Neuronal stem cell (in vitro differentiated cells): ENCODE results near the gene PAM16.

Source experiments
- DNase-seq: peaks from one replicate; pipeline ENCODE4 v3.0.0-alpha.2; 2013; ENCODE audit warnings: low spot score
- H2AFZ ChIP-seq: one replicate; pipeline ENCODE4 v1.6.1; 2013; ENCODE audit warnings: mild to moderate bottlenecking, low read length, inconsistent platforms
- H2AK5ac ChIP-seq: 2 replicates; pipeline ENCODE4 v1.6.1; 2013; ENCODE audit warnings: low read depth, mild to moderate bottlenecking, inconsistent platforms, low read length, moderate library complexity, mixed read lengths
- H2BK120ac ChIP-seq: 2 replicates; pipeline ENCODE4 v1.6.1; 2013; ENCODE audit warnings: low read depth, mild to moderate bottlenecking, inconsistent platforms, low read length, moderate library complexity, mixed read lengths
- H2BK12ac ChIP-seq: one replicate; pipeline ENCODE4 v1.6.1; 2013; ENCODE audit warnings: low read length, inconsistent platforms
- H2BK15ac ChIP-seq: 2 replicates; pipeline ENCODE4 v1.6.1; 2013; ENCODE audit warnings: mild to moderate bottlenecking, low read length, inconsistent platforms, mixed read lengths
- H2BK5ac ChIP-seq: one replicate; pipeline ENCODE4 v1.6.1; 2013; ENCODE audit warnings: inconsistent platforms, mild to moderate bottlenecking, low read length, moderate library complexity
- H3K14ac ChIP-seq: one replicate; pipeline ENCODE4 v1.6.1; 2013; ENCODE audit warnings: low read length, inconsistent platforms
- H3K18ac ChIP-seq: 2 replicates; pipeline ENCODE4 v1.6.1; 2013; ENCODE audit warnings: low read length, inconsistent platforms
- H3K23ac ChIP-seq: 2 replicates; pipeline ENCODE4 v1.6.1; 2013; ENCODE audit warnings: low read depth, mild to moderate bottlenecking, mixed read lengths, low read length, inconsistent platforms; ENCODE audit not compliant: poor library complexity
- H3K27ac ChIP-seq: replicated peaks from 3 replicates; pipeline ENCODE4 v1.5.1; 2013; ENCODE audit warnings: low read length, inconsistent platforms
- H3K27me3 ChIP-seq, 3 experiments: 2 replicates each; pipeline ENCODE4 v1.6.1; 2013; ENCODE audit warnings: low read length in 3 of 3, mild to moderate bottlenecking in 2 of 3, inconsistent platforms in 1 of 3, low read depth in 1 of 3, mixed read lengths in 1 of 3, moderate library complexity in 1 of 3; ENCODE audit not compliant: control insufficient read depth in 3 of 3, insufficient read depth in 3 of 3
- H3K36me3 ChIP-seq, 2 donors: replicated peaks in 1 of 2; 2 replicates each; pipeline ENCODE4 v1.6.1; 2013; ENCODE audit warnings: low read length in 2 of 2; ENCODE audit not compliant: control insufficient read depth in 2 of 2, insufficient read depth in 2 of 2
- H3K4ac ChIP-seq: 2 replicates; pipeline ENCODE4 v1.6.1; 2013; ENCODE audit warnings: inconsistent platforms, mild to moderate bottlenecking, low read length, moderate library complexity
- H3K4me1 ChIP-seq, 2 donors: 1 replicate in 1 of 2; 2 replicates in 1 of 2; pipeline ENCODE4 v1.6.1; 2013; ENCODE audit warnings: low read length in 2 of 2, low read depth in 1 of 2; ENCODE audit not compliant: control insufficient read depth in 2 of 2, insufficient read depth in 1 of 2
- H3K4me2 ChIP-seq: one replicate; pipeline ENCODE4 v1.6.1; 2013; ENCODE audit warnings: mild to moderate bottlenecking, low read length, inconsistent platforms; ENCODE audit not compliant: insufficient read depth, poor library complexity, severe bottlenecking
- H3K4me3 ChIP-seq, 2 donors: 2 replicates each; pipeline ENCODE4 v1.5.1; 2013; ENCODE audit warnings: low read length in 2 of 2, mild to moderate bottlenecking in 2 of 2, inconsistent platforms in 1 of 2, moderate library complexity in 1 of 2
- H3K79me1 ChIP-seq: one replicate; pipeline ENCODE4 v1.6.1; 2013; ENCODE audit warnings: low read depth, mild to moderate bottlenecking, inconsistent platforms, low read length, moderate library complexity
- H3K9ac ChIP-seq: one replicate; pipeline ENCODE4 v1.6.1; 2013; ENCODE audit warnings: mild to moderate bottlenecking, low read depth, low read length, inconsistent platforms; ENCODE audit not compliant: poor library complexity
- H3K9me3 ChIP-seq, 2 donors: replicated peaks in 1 of 2; 2 replicates each; pipeline versions ENCODE3 to v1.6.1; 2013; ENCODE audit warnings: low read length in 2 of 2, mild to moderate bottlenecking in 2 of 2, inconsistent platforms in 1 of 2, low read depth in 1 of 2, mixed read lengths in 1 of 2, moderate library complexity in 1 of 2; ENCODE audit not compliant: control insufficient read depth in 2 of 2, insufficient read depth in 1 of 2
- H4K8ac ChIP-seq: one replicate; pipeline ENCODE4 v1.6.1; 2013; ENCODE audit warnings: low read depth, mild to moderate bottlenecking, inconsistent platforms, low read length, moderate library complexity
- H4K91ac ChIP-seq: one replicate; pipeline ENCODE4 v1.6.1; 2013; ENCODE audit warnings: low read length, low read depth, mild to moderate bottlenecking, inconsistent platforms; ENCODE audit not compliant: poor library complexity
- WGBS, 2 donors: extraction: QIAGEN DNeasy Blood & Tissue Kit; methylation state at CpG; one replicate each; pipeline ENCODE4 v1.1.7; 2013; ENCODE audit warnings: missing lambda C conversion rate in 2 of 2, mixed read lengths in 1 of 2; ENCODE audit not compliant: insufficient read length in 2 of 2, insufficient replicate concordance in 1 of 2; ENCODE audit errors: extremely low coverage in 2 of 2; 5-methylcytosine and 5-hydroxymethylcytosine counted together

PAM16 gene

DNA sequence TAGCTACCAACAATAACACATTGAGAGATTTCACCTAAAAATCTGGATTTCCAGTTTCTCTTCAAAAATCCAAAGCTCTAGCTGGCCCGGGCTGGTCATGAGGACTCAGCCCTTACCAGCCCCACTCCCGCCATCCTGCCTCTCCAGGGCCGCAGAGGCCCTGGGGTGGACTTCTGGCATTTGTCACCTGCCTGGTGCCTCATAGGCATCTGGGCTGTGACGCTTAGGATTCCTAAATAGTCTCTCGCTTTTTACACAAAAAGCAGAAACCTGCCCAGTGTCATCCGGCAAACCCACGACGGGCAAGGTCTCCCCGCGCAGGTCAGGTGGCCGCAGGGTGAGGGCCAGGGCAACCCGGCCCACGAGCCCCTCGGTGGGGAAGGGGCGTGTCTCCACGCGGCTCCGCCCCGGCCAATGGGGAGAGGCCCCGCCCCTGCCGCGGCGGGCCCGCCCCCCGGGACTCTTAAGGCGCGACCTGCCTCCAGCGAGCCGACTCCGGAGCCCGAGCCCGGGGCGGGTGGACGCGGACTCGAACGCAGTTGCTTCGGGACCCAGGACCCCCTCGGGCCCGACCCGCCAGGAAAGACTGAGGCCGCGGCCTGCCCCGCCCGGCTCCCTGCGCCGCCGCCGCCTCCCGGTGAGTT lies 20.4 kb upstream of the PAM16 start, which contains the start of gene VASN:
TSS of gene VASN (plus strand) at position 492 of the 644 bp plus-strand sequence. CDS start 9,030 bp downstream, outside the sequence.
- WGBS, 2 donors = no CpG with 5 or more reads among the region's 50 CpGs
- H3K4me1 ChIP-seq = peaks cover 36 to 46% of the 10 kb centered on the region in 2 donors
- peak; percentile 73 for DNase-seq
- no peaks in the 10 kb centered on the region for H3K9me3 ChIP-seq
- peak within 1 kb of the TSS; percentile 91 for H3K4me2 ChIP-seq
- peak within 1 kb of the TSS; percentile 96 for H3K23ac ChIP-seq
- H2BK12ac ChIP-seq = peak within 1 kb of the TSS; percentile 41
- peak within 1 kb of the TSS; percentile 72 for H4K91ac ChIP-seq
- peak within 1 kb of the TSS; percentile 91 for H3K9ac ChIP-seq
- peak within 1 kb of the TSS; percentile 99 for H2AK5ac ChIP-seq
- H2BK5ac ChIP-seq = peak within 1 kb of the TSS; percentile 29
- peak within 1 kb of the TSS; percentile 82 for H4K8ac ChIP-seq
- H3K27ac ChIP-seq = no peak within 1 kb of the TSS
- peak within 1 kb of the TSS; percentile 54 to 87 for H3K4me3 ChIP-seq
- no peaks in the 10 kb centered on the region for H3K27me3 ChIP-seq
- peak within 1 kb of the TSS; percentile 75 for H2AFZ ChIP-seq
- peak within 1 kb of the TSS; percentile 89 for H3K14ac ChIP-seq
- peak within 1 kb of the TSS; percentile 90 for H3K18ac ChIP-seq
- peak within 1 kb of the TSS; percentile 38 for H2BK15ac ChIP-seq
- H3K79me1 ChIP-seq = peaks cover 9% of the 10 kb centered on the region
- H3K36me3 ChIP-seq = no peaks in the 10 kb centered on the region
- H3K4ac ChIP-seq = peak within 1 kb of the TSS; percentile 53
- H2BK120ac ChIP-seq = peak within 1 kb of the TSS; percentile 96

DNA sequence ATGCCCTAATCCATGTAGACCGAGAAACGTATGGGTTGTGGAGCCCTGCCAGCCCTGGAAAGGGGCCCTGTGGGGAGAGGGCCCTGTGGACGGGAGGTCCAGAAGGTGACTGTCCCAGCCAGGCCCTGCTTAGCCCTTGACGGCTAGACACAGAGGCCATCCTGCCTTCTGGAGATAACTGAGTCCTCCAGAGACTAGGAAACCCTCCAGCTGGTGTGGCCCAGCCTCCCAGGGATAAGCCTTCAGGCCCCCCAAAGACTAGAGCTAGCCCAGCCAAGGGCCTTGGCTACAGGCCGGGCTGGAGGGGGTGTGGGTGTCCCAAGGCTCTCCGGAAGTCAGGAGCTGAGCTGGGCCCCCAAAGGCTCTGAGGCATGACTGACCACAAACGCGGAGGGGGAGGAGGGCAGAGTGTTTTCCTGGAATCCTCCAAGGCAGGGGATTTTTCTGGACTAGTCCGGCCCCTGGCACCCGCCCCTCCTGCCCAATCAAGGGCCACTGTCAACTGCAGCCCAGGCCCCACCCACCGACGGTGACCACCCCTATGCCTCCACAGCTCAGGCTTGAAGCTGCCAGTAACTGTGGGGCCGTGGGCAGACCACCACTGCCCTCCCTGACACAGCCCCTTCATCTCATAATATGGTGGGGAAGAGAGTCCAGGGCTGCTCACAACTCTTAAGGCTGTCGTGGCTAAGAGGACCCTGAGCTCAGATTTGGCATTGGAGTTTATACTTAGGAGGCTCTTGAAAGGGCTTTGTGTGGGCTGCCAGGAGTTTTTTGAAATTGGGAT lies 19.6 kb upstream of the PAM16 start:
- H4K91ac ChIP-seq = no peak overlapping the region
- peak overlapping the region; percentile 29 for H2BK5ac ChIP-seq
- peaks cover 33 to 48% of the 10 kb centered on the region in 2 donors for H3K4me1 ChIP-seq
- H3K23ac ChIP-seq = peak overlapping the region; percentile 89
- H3K4ac ChIP-seq = no peak overlapping the region
- peaks cover 5% of the 10 kb centered on the region for H3K79me1 ChIP-seq
- H3K18ac ChIP-seq = peak overlapping the region; percentile 3
- H3K27me3 ChIP-seq = no peaks in the 10 kb centered on the region
- H2BK120ac ChIP-seq = no peak overlapping the region
- no peak overlapping the region for H3K14ac ChIP-seq
- H2BK12ac ChIP-seq = no peak overlapping the region
- H3K9me3 ChIP-seq = no peaks in the 10 kb centered on the region
- no peak overlapping the region for H2AK5ac ChIP-seq
- DNase-seq = no peak
- H3K9ac ChIP-seq = no peak overlapping the region
- no peak overlapping the region for H3K4me2 ChIP-seq
- peak overlapping the region; percentile 82 for H4K8ac ChIP-seq
- peak overlapping the region; percentile 38 for H2BK15ac ChIP-seq
- no peaks in the 10 kb centered on the region for H3K36me3 ChIP-seq
- no CpG with 5 or more reads among the region's 14 CpGs for WGBS, 2 donors
- peak overlapping the region; percentile 75 for H2AFZ ChIP-seq
- H3K27ac ChIP-seq = no peak overlapping the region
- H3K4me3 ChIP-seq = no peak overlapping the region

DNA sequence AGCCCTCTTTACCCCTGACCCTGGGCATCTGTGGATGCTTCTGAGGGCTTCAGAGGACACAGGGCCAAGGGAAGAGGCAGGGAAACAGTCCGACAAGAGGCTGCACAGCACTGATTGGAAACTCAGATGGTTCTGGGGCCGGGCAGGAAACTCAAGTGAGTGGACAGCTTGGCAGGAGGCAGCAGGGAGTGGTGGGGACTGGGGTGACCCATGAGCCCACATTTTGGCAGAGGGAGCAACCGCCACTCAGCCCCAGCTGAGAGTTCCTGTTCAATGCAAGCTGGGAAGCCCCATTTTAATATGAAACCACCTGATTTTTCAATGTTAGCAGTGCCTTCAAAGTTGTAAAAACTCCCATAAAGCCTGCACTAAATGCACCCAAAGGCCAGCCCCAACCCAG lies 19.0 kb upstream of the PAM16 start:
- Histone ChIP-seq H2AFZ (no peak overlapping the region), H4K8ac (no peak overlapping the region), H2BK15ac (no peak overlapping the region), H2BK5ac (peak overlapping the region; percentile 29), H3K4me1 (peaks cover 32 to 48% of the 10 kb centered on the region in 2 donors), H3K36me3 (no peaks in the 10 kb centered on the region), H3K79me1 (peaks cover 5% of the 10 kb centered on the region), H4K91ac (no peak overlapping the region), H3K9me3 (no peaks in the 10 kb centered on the region), H3K18ac (no peak overlapping the region), H3K4ac (no peak overlapping the region), H2BK120ac (no peak overlapping the region), H3K9ac (no peak overlapping the region), H3K27me3 (no peaks in the 10 kb centered on the region), H3K14ac (no peak overlapping the region), H3K23ac (no peak overlapping the region), H3K27ac (no peak overlapping the region), H2BK12ac (no peak overlapping the region), H3K4me2 (no peak overlapping the region), H3K4me3 (no peak overlapping the region), H2AK5ac (no peak overlapping the region)
- no CpG with 5 or more reads among the region's 3 CpGs for WGBS, 2 donors
- DNase-seq = no peak
